Lower leg skin (tissue), 3 donors: Measurements from ENCODE around the gene POLK.

Source experiments
- POLR2A ChIP-seq, 2 donors: fragments of 450-650 bp; IDR thresholded peaks; one replicate each; pipeline ENCODE4 v1.6.1; 2016 to 2017; ENCODE audit warnings: antibody characterized with exemption in 2 of 2, mild to moderate bottlenecking in 1 of 2, moderate library complexity in 1 of 2
- TF ChIP-seq, protein P1 (sequence below), 3 donors: fragments of 450-650 bp; IDR thresholded peaks; one replicate each; pipeline ENCODE4 v1.5.1; 2016; ENCODE audit warnings: antibody characterized with exemption in 3 of 3, mild to moderate bottlenecking in 3 of 3, moderate library complexity in 2 of 3

GRCh38 chr5:75529185-75529584 is 17.5 kb downstream of the POLK start:
- no peak for TF ChIP-seq POLR2A (IDR thresholded peaks at IDR 0.05)
- TF ChIP-seq, protein P1, sequence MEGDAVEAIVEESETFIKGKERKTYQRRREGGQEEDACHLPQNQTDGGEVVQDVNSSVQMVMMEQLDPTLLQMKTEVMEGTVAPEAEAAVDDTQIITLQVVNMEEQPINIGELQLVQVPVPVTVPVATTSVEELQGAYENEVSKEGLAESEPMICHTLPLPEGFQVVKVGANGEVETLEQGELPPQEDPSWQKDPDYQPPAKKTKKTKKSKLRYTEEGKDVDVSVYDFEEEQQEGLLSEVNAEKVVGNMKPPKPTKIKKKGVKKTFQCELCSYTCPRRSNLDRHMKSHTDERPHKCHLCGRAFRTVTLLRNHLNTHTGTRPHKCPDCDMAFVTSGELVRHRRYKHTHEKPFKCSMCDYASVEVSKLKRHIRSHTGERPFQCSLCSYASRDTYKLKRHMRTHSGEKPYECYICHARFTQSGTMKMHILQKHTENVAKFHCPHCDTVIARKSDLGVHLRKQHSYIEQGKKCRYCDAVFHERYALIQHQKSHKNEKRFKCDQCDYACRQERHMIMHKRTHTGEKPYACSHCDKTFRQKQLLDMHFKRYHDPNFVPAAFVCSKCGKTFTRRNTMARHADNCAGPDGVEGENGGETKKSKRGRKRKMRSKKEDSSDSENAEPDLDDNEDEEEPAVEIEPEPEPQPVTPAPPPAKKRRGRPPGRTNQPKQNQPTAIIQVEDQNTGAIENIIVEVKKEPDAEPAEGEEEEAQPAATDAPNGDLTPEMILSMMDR (IDR thresholded peaks at IDR 0.05), result no peak
